A549 treated with AZD2906 at 1 μM for 4 hours (cell line): ENCODE measurements around the gene CD164L2. TPM values are rescaled to one million over a fixed set of nuclear protein-coding genes. Genes with fewer than 3 reads are reported as not detected.

ENCODE experiments used
- total RNA-seq: library from RNA; stranded (reverse); fragments of 200-300 nt; extraction: Qiagen RNA extraction; gene quantifications from 5 replicates; pipeline ENCODE4 v1.2.3, GENCODE V29; 2022

Gene CD164L2
- not detected in 5 replicates for total RNA-seq

GRCh38 chr1:27383039-27383605 is at the start of gene CD164L2:
CD164L2 (minus strand) TSS chr1:27383333; CDS start chr1:27383239, 94 bp downstream.

GRCh38 chr1:27392096-27392777 is 9.1 kb upstream of the CD164L2 start, which contains the start of gene GPR3:
GPR3 (plus strand) TSS chr1:27392622; CDS start chr1:27393799, 1,177 bp downstream.

GRCh38 chr1:27374362-27375086 is 8.6 kb downstream of the CD164L2 start, which contains the start of gene FCN3:
FCN3 (minus strand) TSS chr1:27374824; CDS start chr1:27374818, 6 bp downstream.

GRCh38 chr1:27366411-27367159 is 16.5 kb downstream of the CD164L2 start, which contains the start of gene MAP3K6:
MAP3K6 (minus strand) TSS chr1:27366961; CDS start chr1:27366597, 364 bp downstream.

GRCh38 chr1:27341525-27342252 is 41.4 kb downstream of the CD164L2 start, which contains the start of gene SYTL1:
SYTL1 (plus strand) TSS chr1:27342022; CDS start chr1:27345335, 3,313 bp downstream.

Other genes with a start within 250 kb of the CD164L2 start
- 15.5 to 18.6 TPM (median 17.4 TPM) in 5 replicates for gene SLC9A1, start 228.2 kb downstream of the CD164L2 start, total RNA-seq
- gene WDTC1, start 148.7 kb downstream of the CD164L2 start, total RNA-seq, result 6.3 to 7.5 TPM (median 7.4 TPM) in 5 replicates
- 41.1 to 50.7 TPM (median 48.4 TPM) in 5 replicates for gene TMEM222, start 61.2 kb downstream of the CD164L2 start, total RNA-seq
- gene SYTL1, start 41.3 kb downstream of the CD164L2 start, total RNA-seq, result 0.26 to 0.63 TPM (median 0.41 TPM) in 5 replicates
- 13.4 to 22.5 TPM (median 18.1 TPM) in 5 replicates for gene MAP3K6, start 16.4 kb downstream of the CD164L2 start, total RNA-seq
- not detected in 5 replicates for gene FCN3, start 8.5 kb downstream of the CD164L2 start, total RNA-seq
- 1.4 to 1.8 TPM (median 1.6 TPM) in 5 replicates for gene GPR3, start 9.3 kb upstream of the CD164L2 start, total RNA-seq
- 47.5 to 55.1 TPM (median 53.3 TPM) in 5 replicates for gene WASF2, start 106.8 kb upstream of the CD164L2 start, total RNA-seq
- gene AHDC1, start 220.8 kb upstream of the CD164L2 start, total RNA-seq, result 19.1 to 26.8 TPM (median 21.5 TPM) in 5 replicates